ENCODE results near the gene MAPKAPK3. TPM values are rescaled to one million over a fixed set of nuclear protein-coding genes. Genes with fewer than 3 reads are reported as not detected.

Gene MAPKAPK3
- polyA plus RNA-seq, 1 donor from 2014 or later: 4.3 TPM

- no peaks in the 10 kb centered on the region for H3K9me2 ChIP-seq (ENCODE audit: insufficient read depth, low read length)
- H3K79me2 ChIP-seq (replicated peaks; ENCODE audit: insufficient read depth, low read length): no peaks in the 10 kb centered on the region
- no peak overlapping the region for H2AFZ ChIP-seq (ENCODE audit: low read depth, low read length)
- H4K20me1 ChIP-seq (ENCODE audit: insufficient read depth): no peaks in the 10 kb centered on the region
- no peak for TF ChIP-seq POLR2AphosphoS5 (IDR thresholded peaks at IDR 0.05)
- TF ChIP-seq SMC3 (conservative IDR thresholded peaks at IDR 0.05; ENCODE audit: poor library complexity): no peak
- TF ChIP-seq EZH2 (IDR thresholded peaks at IDR 0.05; ENCODE audit: borderline replicate concordance, insufficient read depth, low read length, poor library complexity, severe bottlenecking): no peak
- TF ChIP-seq RAD21 (conservative IDR thresholded peaks at IDR 0.05): no peak
- no peak for TF ChIP-seq MXI1 (conservative IDR thresholded peaks at IDR 0.05; ENCODE audit: poor library complexity, severe bottlenecking)
- TF ChIP-seq CTCF (IDR thresholded peaks at IDR 0.05; ENCODE audit: poor library complexity, severe bottlenecking): no peak
- TF ChIP-seq TAF1 (IDR thresholded peaks at IDR 0.05; ENCODE audit: low read depth): no peak
- TF ChIP-seq EP300 (conservative IDR thresholded peaks at IDR 0.05; ENCODE audit: poor library complexity, severe bottlenecking): no peak
- TF ChIP-seq REST (IDR thresholded peaks at IDR 0.05; ENCODE audit: borderline replicate concordance): no peak
- no peaks in the 10 kb centered on the region for H3K36me3 ChIP-seq (ENCODE audit: insufficient read depth, low read length)
- H3K4me3 ChIP-seq (ENCODE audit: low read length): no peak overlapping the region
- no peak overlapping the region for H3K27ac ChIP-seq (ENCODE audit: low read length)
- no peaks in the 10 kb centered on the region for H3K27me3 ChIP-seq (ENCODE audit: insufficient read depth, low read depth, low read length)
- no peak overlapping the region for H3K9ac ChIP-seq (ENCODE audit: low read length)
- no peaks in the 10 kb centered on the region for H3K9me3 ChIP-seq (ENCODE audit: low read length)
- no peak overlapping the region for H3K4me2 ChIP-seq (ENCODE audit: low read length)
- no peaks in the 10 kb centered on the region for H3F3A ChIP-seq (ENCODE audit: insufficient read depth, low read length, poor library complexity, severe bottlenecking)
These were observed 34.5 kb downstream of the MAPKAPK3 start for GRCh38 chr3:50651445-50651844.

GRCh38 chr3:50651920-50652529, 35.1 kb downstream of the MAPKAPK3 start:
- Histone ChIP-seq H3K9me3 (ENCODE audit: low read length) (no peaks in the 10 kb centered on the region), H4K20me1 (ENCODE audit: insufficient read depth) (no peaks in the 10 kb centered on the region), H2AFZ (ENCODE audit: low read depth, low read length) (no peak overlapping the region), H3K27me3 (ENCODE audit: insufficient read depth, low read depth, low read length) (no peaks in the 10 kb centered on the region), H3F3A (ENCODE audit: insufficient read depth, low read length, poor library complexity, severe bottlenecking) (no peaks in the 10 kb centered on the region), H3K27ac (ENCODE audit: low read length) (no peak overlapping the region), H3K4me2 (ENCODE audit: low read length) (no peak overlapping the region), H3K36me3 (ENCODE audit: insufficient read depth, low read length) (no peaks in the 10 kb centered on the region), H3K4me3 (ENCODE audit: low read length) (no peak overlapping the region), H3K79me2 (replicated peaks; ENCODE audit: insufficient read depth, low read length) (no peaks in the 10 kb centered on the region), H3K9ac (ENCODE audit: low read length) (no peak overlapping the region), H3K9me2 (ENCODE audit: insufficient read depth, low read length) (no peaks in the 10 kb centered on the region)
- no peak for TF ChIP-seq MXI1 (conservative IDR thresholded peaks at IDR 0.05; ENCODE audit: poor library complexity, severe bottlenecking)
- TF ChIP-seq EZH2 (IDR thresholded peaks at IDR 0.05; ENCODE audit: borderline replicate concordance, insufficient read depth, low read length, poor library complexity, severe bottlenecking): no peak
- TF ChIP-seq CTCF (IDR thresholded peaks at IDR 0.05; ENCODE audit: poor library complexity, severe bottlenecking): no peak
- no peak for TF ChIP-seq EP300 (conservative IDR thresholded peaks at IDR 0.05; ENCODE audit: poor library complexity, severe bottlenecking)
- TF ChIP-seq REST (IDR thresholded peaks at IDR 0.05; ENCODE audit: borderline replicate concordance): no peak
- TF ChIP-seq RAD21 (conservative IDR thresholded peaks at IDR 0.05): no peak
- TF ChIP-seq TAF1 (IDR thresholded peaks at IDR 0.05; ENCODE audit: low read depth): no peak
- no peak for TF ChIP-seq POLR2AphosphoS5 (IDR thresholded peaks at IDR 0.05)
- TF ChIP-seq SMC3 (conservative IDR thresholded peaks at IDR 0.05; ENCODE audit: poor library complexity): no peak
